HG02981 (cell line): Measurements from ENCODE around the gene NF2.

Experiments
- ATAC-seq: cut with Tn5 transposase; IDR thresholded peaks from one replicate; pipeline ENCODE4 v1.9.1; 2021; ENCODE audit warnings: mild to moderate bottlenecking, moderate library complexity; ENCODE audit not compliant: unreplicated experiment

The NF2 gene

GRCh38 chr22:29661336-29661735, 57.9 kb downstream of the NF2 start:
- no peak for ATAC-seq

- no peak for ATAC-seq
Measured at GRCh38 chr22:29663180-29663821, 59.9 kb downstream of the NF2 start.

GRCh38 chr22:29665486-29665885, 62.1 kb downstream of the NF2 start:
- ATAC-seq, result no peak

- no peak for ATAC-seq
Measured at GRCh38 chr22:29668673-29669072, 65.2 kb downstream of the NF2 start.

- no peak for ATAC-seq
Measured at GRCh38 chr22:29670626-29671025, 67.2 kb downstream of the NF2 start.

GRCh38 chr22:29673361-29674066, 70.1 kb downstream of the NF2 start:
- ATAC-seq, result no peak

- no peak for ATAC-seq
Measured at GRCh38 chr22:29674121-29674520, 70.7 kb downstream of the NF2 start.

- no peak for ATAC-seq
Measured at GRCh38 chr22:29679316-29679715, 75.9 kb downstream of the NF2 start.

GRCh38 chr22:29683536-29683935, 80.1 kb downstream of the NF2 start:
- ATAC-seq, result no peak

GRCh38 chr22:29684244-29684643, 80.8 kb downstream of the NF2 start:
- ATAC-seq, result no peak

- no peak for ATAC-seq
Measured at GRCh38 chr22:29689206-29689879, 85.9 kb downstream of the NF2 start.

GRCh38 chr22:29689880-29690213, 86.4 kb downstream of the NF2 start:
- ATAC-seq, result no peak

- ATAC-seq, result no peak
Measured at GRCh38 chr22:29690476-29690875, 87.0 kb downstream of the NF2 start.

GRCh38 chr22:29691636-29692326, 88.3 kb downstream of the NF2 start:
- ATAC-seq, result no peak

GRCh38 chr22:29692327-29692640, 88.9 kb downstream of the NF2 start:
- ATAC-seq, result no peak

- ATAC-seq, result no peak
Measured at GRCh38 chr22:29693161-29693560, 89.7 kb downstream of the NF2 start.

- ATAC-seq, result no peak
Measured at GRCh38 chr22:29693671-29694070, 90.2 kb downstream of the NF2 start.

GRCh38 chr22:29695129-29695926, 91.9 kb downstream of the NF2 start:
- ATAC-seq, result no peak

GRCh38 chr22:29697853-29698598, 94.6 kb downstream of the NF2 start:
- no peak for ATAC-seq

GRCh38 chr22:29700206-29700899, 96.9 kb downstream of the NF2 start:
- no peak for ATAC-seq
